ENCODE results near the gene NHSL2.

Gene NHSL2

GRCh38 chrX:72069350-72070160, 158.9 kb downstream of the NHSL2 start:
- Histone ChIP-seq H3K4me3 (ENCODE audit: low read depth, low read length) (no peak overlapping the region), H3K36me3 (ENCODE audit: insufficient read depth, low read length) (no peaks in the 10 kb centered on the region), H2AFZ (ENCODE audit: low read length, unreplicated experiment) (no peak overlapping the region), H3K27me3 (ENCODE audit: insufficient read depth, low read length) (peaks cover 30% of the 10 kb centered on the region), H3K27ac (ENCODE audit: low read depth, low read length) (no peak overlapping the region), H3K79me2 (ENCODE audit: control insufficient read depth, insufficient read depth, low read length, unreplicated experiment) (no peaks in the 10 kb centered on the region), H3K4me1 (ENCODE audit: control insufficient read depth, insufficient read depth, low read length, unreplicated experiment) (no peaks in the 10 kb centered on the region)

GRCh38 chrX:72071213-72071612, 160.6 kb downstream of the NHSL2 start:
- no peaks in the 10 kb centered on the region for H3K4me1 ChIP-seq (ENCODE audit: control insufficient read depth, insufficient read depth, low read length, unreplicated experiment)

GRCh38 chrX:72073633-72074032, 163.0 kb downstream of the NHSL2 start:
- no peaks in the 10 kb centered on the region for H3K4me1 ChIP-seq (ENCODE audit: control insufficient read depth, insufficient read depth, low read length, unreplicated experiment)
- no peak overlapping the region for H3K4me3 ChIP-seq (ENCODE audit: low read depth, low read length)
- no peak overlapping the region for H3K27ac ChIP-seq (ENCODE audit: low read depth, low read length)
- no peaks in the 10 kb centered on the region for H3K79me2 ChIP-seq (ENCODE audit: control insufficient read depth, insufficient read depth, low read length, unreplicated experiment)
- H3K36me3 ChIP-seq (ENCODE audit: insufficient read depth, low read length): no peaks in the 10 kb centered on the region
- H3K27me3 ChIP-seq (ENCODE audit: insufficient read depth, low read length): peaks cover 21% of the 10 kb centered on the region
- H2AFZ ChIP-seq (ENCODE audit: low read length, unreplicated experiment): no peak overlapping the region

More at GRCh38 chrX:72071213-72071612, 160.6 kb downstream of the NHSL2 start:
- Histone ChIP-seq H3K27ac (ENCODE audit: low read depth, low read length) (no peak overlapping the region), H3K27me3 (ENCODE audit: insufficient read depth, low read length) (peaks cover 30% of the 10 kb centered on the region), H3K4me3 (ENCODE audit: low read depth, low read length) (no peak overlapping the region), H2AFZ (ENCODE audit: low read length, unreplicated experiment) (no peak overlapping the region), H3K79me2 (ENCODE audit: control insufficient read depth, insufficient read depth, low read length, unreplicated experiment) (no peaks in the 10 kb centered on the region), H3K36me3 (ENCODE audit: insufficient read depth, low read length) (no peaks in the 10 kb centered on the region)

GRCh38 chrX:72078411-72078810, 167.8 kb downstream of the NHSL2 start:
- Histone ChIP-seq H3K4me3 (ENCODE audit: low read depth, low read length) (no peak overlapping the region), H3K36me3 (ENCODE audit: insufficient read depth, low read length) (no peaks in the 10 kb centered on the region), H3K79me2 (ENCODE audit: control insufficient read depth, insufficient read depth, low read length, unreplicated experiment) (no peaks in the 10 kb centered on the region), H2AFZ (ENCODE audit: low read length, unreplicated experiment) (no peak overlapping the region), H3K4me1 (ENCODE audit: control insufficient read depth, insufficient read depth, low read length, unreplicated experiment) (no peaks in the 10 kb centered on the region), H3K27ac (ENCODE audit: low read depth, low read length) (no peak overlapping the region), H3K27me3 (ENCODE audit: insufficient read depth, low read length) (peaks cover 9% of the 10 kb centered on the region; the same call in 1 of the 2 replicates)

- no peak overlapping the region for H3K4me3 ChIP-seq (ENCODE audit: low read depth, low read length)
- H3K79me2 ChIP-seq (ENCODE audit: control insufficient read depth, insufficient read depth, low read length, unreplicated experiment): no peaks in the 10 kb centered on the region
- no peak overlapping the region for H2AFZ ChIP-seq (ENCODE audit: low read length, unreplicated experiment)
- H3K4me1 ChIP-seq (ENCODE audit: control insufficient read depth, insufficient read depth, low read length, unreplicated experiment): no peaks in the 10 kb centered on the region
- H3K27ac ChIP-seq (ENCODE audit: low read depth, low read length): no peak overlapping the region
- no peaks in the 10 kb centered on the region for H3K27me3 ChIP-seq (ENCODE audit: insufficient read depth, low read length)
- no peaks in the 10 kb centered on the region for H3K36me3 ChIP-seq (ENCODE audit: insufficient read depth, low read length)
These were observed 169.0 kb downstream of the NHSL2 start for GRCh38 chrX:72079607-72080006.

- no peaks in the 10 kb centered on the region for H3K4me1 ChIP-seq (ENCODE audit: control insufficient read depth, insufficient read depth, low read length, unreplicated experiment)
- no peaks in the 10 kb centered on the region for H3K79me2 ChIP-seq (ENCODE audit: control insufficient read depth, insufficient read depth, low read length, unreplicated experiment)
- no peaks in the 10 kb centered on the region for H3K36me3 ChIP-seq (ENCODE audit: insufficient read depth, low read length)
- no peak overlapping the region for H2AFZ ChIP-seq (ENCODE audit: low read length, unreplicated experiment)
- H3K4me3 ChIP-seq (ENCODE audit: low read depth, low read length): no peak overlapping the region
- H3K27me3 ChIP-seq (ENCODE audit: insufficient read depth, low read length): no peaks in the 10 kb centered on the region
- H3K27ac ChIP-seq (ENCODE audit: low read depth, low read length): no peak overlapping the region
These were observed 169.5 kb downstream of the NHSL2 start for GRCh38 chrX:72080150-72080549.

GRCh38 chrX:72080800-72081199, 170.2 kb downstream of the NHSL2 start:
- H3K36me3 ChIP-seq (ENCODE audit: insufficient read depth, low read length): no peaks in the 10 kb centered on the region

GRCh38 chrX:72081605-72082320, 171.1 kb downstream of the NHSL2 start:
- H3K4me3 ChIP-seq (ENCODE audit: low read depth, low read length): no peak overlapping the region

More at GRCh38 chrX:72080800-72081199, 170.2 kb downstream of the NHSL2 start:
- Histone ChIP-seq H3K27ac (ENCODE audit: low read depth, low read length) (no peak overlapping the region), H3K4me1 (ENCODE audit: control insufficient read depth, insufficient read depth, low read length, unreplicated experiment) (no peaks in the 10 kb centered on the region), H3K79me2 (ENCODE audit: control insufficient read depth, insufficient read depth, low read length, unreplicated experiment) (no peaks in the 10 kb centered on the region), H3K4me3 (ENCODE audit: low read depth, low read length) (no peak overlapping the region), H2AFZ (ENCODE audit: low read length, unreplicated experiment) (no peak overlapping the region), H3K27me3 (ENCODE audit: insufficient read depth, low read length) (no peaks in the 10 kb centered on the region)

GRCh38 chrX:72083291-72083690, 172.6 kb downstream of the NHSL2 start:
- Histone ChIP-seq H3K79me2 (ENCODE audit: control insufficient read depth, insufficient read depth, low read length, unreplicated experiment) (no peaks in the 10 kb centered on the region), H3K36me3 (ENCODE audit: insufficient read depth, low read length) (no peaks in the 10 kb centered on the region), H3K4me1 (ENCODE audit: control insufficient read depth, insufficient read depth, low read length, unreplicated experiment) (no peaks in the 10 kb centered on the region), H2AFZ (ENCODE audit: low read length, unreplicated experiment) (no peak overlapping the region), H3K27ac (ENCODE audit: low read depth, low read length) (no peak overlapping the region), H3K4me3 (ENCODE audit: low read depth, low read length) (no peak overlapping the region), H3K27me3 (ENCODE audit: insufficient read depth, low read length) (no peaks in the 10 kb centered on the region)

More at GRCh38 chrX:72081605-72082320, 171.1 kb downstream of the NHSL2 start:
- Histone ChIP-seq H3K27ac (ENCODE audit: low read depth, low read length) (no peak overlapping the region), H3K27me3 (ENCODE audit: insufficient read depth, low read length) (no peaks in the 10 kb centered on the region), H3K79me2 (ENCODE audit: control insufficient read depth, insufficient read depth, low read length, unreplicated experiment) (no peaks in the 10 kb centered on the region), H3K4me1 (ENCODE audit: control insufficient read depth, insufficient read depth, low read length, unreplicated experiment) (no peaks in the 10 kb centered on the region), H3K36me3 (ENCODE audit: insufficient read depth, low read length) (no peaks in the 10 kb centered on the region), H2AFZ (ENCODE audit: low read length, unreplicated experiment) (no peak overlapping the region)

GRCh38 chrX:72084114-72084513, 173.5 kb downstream of the NHSL2 start:
- no peaks in the 10 kb centered on the region for H3K79me2 ChIP-seq (ENCODE audit: control insufficient read depth, insufficient read depth, low read length, unreplicated experiment)
- H2AFZ ChIP-seq (ENCODE audit: low read length, unreplicated experiment): no peak overlapping the region
- H3K4me3 ChIP-seq (ENCODE audit: low read depth, low read length): no peak overlapping the region
- no peaks in the 10 kb centered on the region for H3K36me3 ChIP-seq (ENCODE audit: insufficient read depth, low read length)
- H3K27ac ChIP-seq (ENCODE audit: low read depth, low read length): no peak overlapping the region
- no peaks in the 10 kb centered on the region for H3K27me3 ChIP-seq (ENCODE audit: insufficient read depth, low read length)
- H3K4me1 ChIP-seq (ENCODE audit: control insufficient read depth, insufficient read depth, low read length, unreplicated experiment): no peaks in the 10 kb centered on the region

- no peak overlapping the region for H2AFZ ChIP-seq (ENCODE audit: low read length, unreplicated experiment)
- no peak overlapping the region for H3K4me3 ChIP-seq (ENCODE audit: low read depth, low read length)
- H3K36me3 ChIP-seq (ENCODE audit: insufficient read depth, low read length): no peaks in the 10 kb centered on the region
- H3K27me3 ChIP-seq (ENCODE audit: insufficient read depth, low read length): no peaks in the 10 kb centered on the region
- no peak overlapping the region for H3K27ac ChIP-seq (ENCODE audit: low read depth, low read length)
- H3K79me2 ChIP-seq (ENCODE audit: control insufficient read depth, insufficient read depth, low read length, unreplicated experiment): no peaks in the 10 kb centered on the region
- no peaks in the 10 kb centered on the region for H3K4me1 ChIP-seq (ENCODE audit: control insufficient read depth, insufficient read depth, low read length, unreplicated experiment)
These were observed 176.3 kb downstream of the NHSL2 start for GRCh38 chrX:72086995-72087394.

Measured in ACC112 (cell line).